Effector memory CD4-positive, alpha-beta T cell (primary cell): ENCODE data around the gene NDST3.
A peak's percentile ranks its signal among the peaks of the same experiment; 100 is the strongest.
"Not testable (repeated sequence)": the region's sequence is repeated elsewhere in the genome, so short reads cannot be mapped to it uniquely, and the experiment has no call there.

ENCODE experiments used
- DNase-seq, 3 donors: peaks; one replicate each; pipeline ENCODE4 v3.0.0-alpha.2; 2020
- H3K27ac ChIP-seq: 2 replicates; pipeline ENCODE4 v1.7.0; 2013; ENCODE audit warnings: mild to moderate bottlenecking, low read length, moderate library complexity; ENCODE audit not compliant: insufficient read depth, poor library complexity, severe bottlenecking
- H3K27me3 ChIP-seq: replicated peaks from 2 replicates; pipeline ENCODE4 v1.7.0; 2013; ENCODE audit warnings: mild to moderate bottlenecking, low read length; ENCODE audit not compliant: insufficient read depth, control insufficient read depth, poor library complexity, severe bottlenecking
- H3K36me3 ChIP-seq: 2 replicates; pipeline ENCODE4 v1.7.0; 2013; ENCODE audit warnings: mild to moderate bottlenecking, low read length, moderate library complexity; ENCODE audit not compliant: control insufficient read depth, insufficient read depth
- H3K4me1 ChIP-seq: 2 replicates; pipeline ENCODE4 v1.7.0; 2013; ENCODE audit warnings: low read length, mild to moderate bottlenecking; ENCODE audit not compliant: control insufficient read depth, insufficient read depth, poor library complexity, severe bottlenecking
- H3K4me3 ChIP-seq: 2 replicates; pipeline ENCODE4 v1.7.0; 2013; ENCODE audit warnings: low read length, low read depth, mild to moderate bottlenecking; ENCODE audit not compliant: insufficient read depth, poor library complexity, severe bottlenecking
- H3K9me3 ChIP-seq: 2 replicates; pipeline ENCODE4 v1.7.0; 2013; ENCODE audit warnings: mild to moderate bottlenecking, low read length, moderate library complexity; ENCODE audit not compliant: control insufficient read depth

The NDST3 gene

GRCh38 chr4:118260309-118260708, 226.0 kb downstream of the NDST3 start:
- Histone ChIP-seq H3K36me3 (no peaks in the 10 kb centered on the region), H3K4me3 (no peak overlapping the region), H3K4me1 (no peaks in the 10 kb centered on the region), H3K27ac (no peak overlapping the region), H3K27me3 (no peaks in the 10 kb centered on the region), H3K9me3 (no peaks in the 10 kb centered on the region)
- DNase-seq = no peak

GRCh38 chr4:118264096-118264495, 229.8 kb downstream of the NDST3 start:
- no peak for DNase-seq
- H3K27ac ChIP-seq = no peak overlapping the region
- H3K9me3 ChIP-seq = no peaks in the 10 kb centered on the region
- no peaks in the 10 kb centered on the region for H3K36me3 ChIP-seq
- no peaks in the 10 kb centered on the region for H3K4me1 ChIP-seq
- no peaks in the 10 kb centered on the region for H3K27me3 ChIP-seq
- H3K4me3 ChIP-seq = no peak overlapping the region

GRCh38 chr4:118265312-118266144, 231.2 kb downstream of the NDST3 start:
- DNase-seq = no peak
- H3K27ac ChIP-seq = no peak overlapping the region
- peak overlapping the region; percentile 47 for H3K4me3 ChIP-seq
- H3K36me3 ChIP-seq = no peaks in the 10 kb centered on the region
- H3K4me1 ChIP-seq = no peaks in the 10 kb centered on the region
- no peaks in the 10 kb centered on the region for H3K9me3 ChIP-seq
- H3K27me3 ChIP-seq = no peaks in the 10 kb centered on the region

GRCh38 chr4:118266145-118266496, 231.8 kb downstream of the NDST3 start:
- not testable (repeated sequence) for H3K27me3 ChIP-seq, H3K4me1 ChIP-seq, H3K9me3 ChIP-seq, H3K36me3 ChIP-seq, H3K27ac ChIP-seq, H3K4me3 ChIP-seq, DNase-seq

- Histone ChIP-seq H3K9me3 (no peaks in the 10 kb centered on the region), H3K27me3 (no peaks in the 10 kb centered on the region), H3K4me3 (no peak overlapping the region), H3K4me1 (no peaks in the 10 kb centered on the region), H3K36me3 (no peaks in the 10 kb centered on the region), H3K27ac (no peak overlapping the region)
- DNase-seq = no peak
Observed at GRCh38 chr4:118268780-118269179, 234.5 kb downstream of the NDST3 start.

GRCh38 chr4:118270492-118270891, 236.2 kb downstream of the NDST3 start:
- Histone ChIP-seq H3K9me3 (no peaks in the 10 kb centered on the region), H3K27me3 (no peaks in the 10 kb centered on the region), H3K27ac (no peak overlapping the region), H3K36me3 (no peaks in the 10 kb centered on the region), H3K4me1 (no peaks in the 10 kb centered on the region), H3K4me3 (no peak overlapping the region)
- no peak for DNase-seq

GRCh38 chr4:118271788-118272187, 237.5 kb downstream of the NDST3 start:
- H3K4me1 ChIP-seq = no peaks in the 10 kb centered on the region
- no peak overlapping the region for H3K27ac ChIP-seq
- no peak for DNase-seq
- no peaks in the 10 kb centered on the region for H3K36me3 ChIP-seq
- H3K27me3 ChIP-seq = no peaks in the 10 kb centered on the region
- H3K4me3 ChIP-seq = no peak overlapping the region
- no peaks in the 10 kb centered on the region for H3K9me3 ChIP-seq

GRCh38 chr4:118273642-118274041, 239.4 kb downstream of the NDST3 start:
- Histone ChIP-seq H3K36me3 (no peaks in the 10 kb centered on the region), H3K27me3 (no peaks in the 10 kb centered on the region), H3K9me3 (no peaks in the 10 kb centered on the region), H3K27ac (no peak overlapping the region), H3K4me1 (no peaks in the 10 kb centered on the region), H3K4me3 (no peak overlapping the region)
- no peak for DNase-seq

GRCh38 chr4:118276580-118276979, 242.3 kb downstream of the NDST3 start:
- Histone ChIP-seq H3K36me3 (no peaks in the 10 kb centered on the region), H3K4me3 (no peak overlapping the region), H3K27me3 (no peaks in the 10 kb centered on the region), H3K4me1 (peaks cover 10% of the 10 kb centered on the region), H3K27ac (no peak overlapping the region), H3K9me3 (no peaks in the 10 kb centered on the region)
- no peak for DNase-seq

GRCh38 chr4:118277243-118277642, 243.0 kb downstream of the NDST3 start:
- Histone ChIP-seq H3K4me3 (no peak overlapping the region), H3K27ac (no peak overlapping the region)
- DNase-seq = no peak

More at GRCh38 chr4:118277243-118277642, 243.0 kb downstream of the NDST3 start:
- Histone ChIP-seq H3K9me3 (no peaks in the 10 kb centered on the region), H3K4me1 (peaks cover 10% of the 10 kb centered on the region), H3K36me3 (peaks cover 4% of the 10 kb centered on the region), H3K27me3 (no peaks in the 10 kb centered on the region)
